Measurements from ENCODE around the gene GGACT. TPM values are rescaled to one million over a fixed set of nuclear protein-coding genes. Genes with fewer than 3 reads are reported as not detected.

The GGACT gene
- total RNA-seq, 1 experiment from 2014 or later = 2.2 TPM

Other genes starting within 250 kb of the GGACT start
- gene TMTC4, start 86.0 kb upstream of the GGACT start, total RNA-seq (2014; rRNA removed; shearing (Covaris generic)) = 15.6 and 16.9 TPM in 2 replicates

Measured in RPMI7951 (cell line).